HepG2 (cell line): ENCODE data around the gene CARS1. TPM values are rescaled to one million over a fixed set of nuclear protein-coding genes. Genes with fewer than 3 reads are reported as not detected.

Experiments used
- ASH2L ChIP-seq: fragments of 300-600, 200-600 bp; sonication (generic); IDR thresholded peaks from 2 replicates; pipeline ENCODE4 v1.7.0; 2017; ENCODE audit warnings: low read depth, mild to moderate bottlenecking, moderate library complexity, mixed read lengths, low read length; ENCODE audit not compliant: insufficient read length
- ATF7-NPFF ChIP-seq: sonication (generic); formaldehyde crosslinking; IDR thresholded peaks from 2 replicates; pipeline ENCODE4 v1.8.1; 2023; ENCODE audit warnings: mild to moderate bottlenecking, low read depth, missing genetic modification reagents, moderate library complexity
- FOSL2 ChIP-seq: sonication (generic); formaldehyde crosslinking; IDR thresholded peaks from 2 replicates; pipeline ENCODE4 v1.4.0; 2020; ENCODE audit warnings: missing genetic modification reagents
- GABPB1 ChIP-seq: IDR thresholded peaks from 2 replicates; pipeline ENCODE4 v1.6.1; 2016; ENCODE audit warnings: mild to moderate bottlenecking, missing genetic modification reagents, moderate library complexity, missing compliant biosample characterization
- HDAC1 ChIP-seq: sonication (generic); formaldehyde crosslinking; IDR thresholded peaks from 2 replicates; pipeline ENCODE4 v1.5.1; 2020; ENCODE audit warnings: mild to moderate bottlenecking, missing genetic modification reagents
- HIVEP1 ChIP-seq: sonication (generic); formaldehyde crosslinking; IDR thresholded peaks from 2 replicates; pipeline ENCODE4 v1.4.0; 2020; ENCODE audit warnings: mild to moderate bottlenecking, missing genetic modification reagents
- IRX3 ChIP-seq: sonication (generic); formaldehyde crosslinking; IDR thresholded peaks from 2 replicates; pipeline ENCODE4 v1.8.1; 2023; ENCODE audit warnings: mild to moderate bottlenecking, low read depth, missing genetic modification reagents, borderline replicate concordance
- KAT8 ChIP-seq: IDR thresholded peaks from 2 replicates; pipeline ENCODE4 v1.6.1; 2016; ENCODE audit warnings: missing genetic modification reagents, missing compliant biosample characterization
- KDM5A ChIP-seq: fragments of 200-600 bp; sonication (generic); IDR thresholded peaks from 2 replicates; pipeline ENCODE4 v1.7.0; 2018; ENCODE audit warnings: antibody characterized with exemption, mild to moderate bottlenecking, low read length, borderline replicate concordance
- MXD4 ChIP-seq: IDR thresholded peaks from 2 replicates; pipeline ENCODE4 v1.6.1; 2016; ENCODE audit warnings: mild to moderate bottlenecking, missing biosample characterization, missing genetic modification reagents
- NFRKB ChIP-seq: fragments of 450-650 bp; IDR thresholded peaks from 2 replicates; pipeline ENCODE4 v1.6.1; 2017
- NR0B2 ChIP-seq: sonication (generic); formaldehyde crosslinking; IDR thresholded peaks from 2 replicates; pipeline ENCODE4 v1.4.0; 2020; ENCODE audit warnings: mild to moderate bottlenecking, missing genetic modification reagents
- RBFOX2 ChIP-seq: fragments of 200-400 bp; formaldehyde crosslinking; IDR thresholded peaks from 2 replicates; pipeline ENCODE4 v1.6.1; 2017; ENCODE audit warnings: low read depth, mild to moderate bottlenecking, low read length
- SOX6 ChIP-seq, 2 experiments: fragments of 450-650 bp in 1 of 2; sonication (generic) in 1 of 2; formaldehyde crosslinking in 1 of 2; IDR thresholded peaks; 2 replicates each; pipeline versions ENCODE4 v1.4.0 to v1.6.1; 2017 to 2020; ENCODE audit warnings: antibody characterized with exemption in 1 of 2, mild to moderate bottlenecking in 1 of 2, missing genetic modification reagents in 1 of 2
- TOPORS ChIP-seq: sonication (generic); formaldehyde crosslinking; IDR thresholded peaks from 2 replicates; pipeline ENCODE4 v1.8.0; 2023; ENCODE audit warnings: mild to moderate bottlenecking, missing genetic modification reagents
- ZNF124 ChIP-seq: sonication (generic); formaldehyde crosslinking; IDR thresholded peaks from 2 replicates; pipeline ENCODE4 v1.4.0; 2020; ENCODE audit warnings: missing genetic modification reagents
- ZNF33B ChIP-seq: sonication (generic); formaldehyde crosslinking; IDR thresholded peaks from 2 replicates; pipeline ENCODE4 v1.5.1; 2020; ENCODE audit warnings: mild to moderate bottlenecking, missing genetic modification reagents
- ZNF768 ChIP-seq: sonication (generic); formaldehyde crosslinking; IDR thresholded peaks from 2 replicates; pipeline ENCODE4 v1.4.0; 2020; ENCODE audit warnings: missing genetic modification reagents
- ZNF792 ChIP-seq: IDR thresholded peaks from 2 replicates; pipeline ENCODE4 v1.6.1; 2016
- polyA plus RNA-seq, 8 experiments: library from polyadenylated mRNA; depleted of rRNA in 3 of 8; stranded (reverse) in 7 of 8; unstranded in 1 of 8; fragments of >200 nt; fragmentation: Illumina TruSeq in 4 of 8; extraction: Trizol in 4 of 8; gene quantifications; 2 replicates each; pipeline versions ENCODE4 v1.2.1 to v1.2.3, GENCODE V29; 2011 to 2016; ENCODE audit warnings: low read depth in 4 of 8, missing spikeins in 1 of 8, mixed read lengths in 1 of 8; ENCODE audit not compliant: insufficient read depth in 1 of 8
- total RNA-seq, 5 experiments: library from RNA; depleted of rRNA; stranded (reverse); fragments of >200 nt; fragmentation: Illumina TruSeq; extraction: Trizol; gene quantifications; 2 replicates each; pipeline ENCODE4 v1.2.3, GENCODE V29; 2016; ENCODE audit warnings: low read depth in 1 of 5
- TF ChIP-seq, protein P1 (sequence below): sonication (generic); formaldehyde crosslinking; IDR thresholded peaks from 2 replicates; pipeline ENCODE4 v1.5.0; 2020; ENCODE audit warnings: mild to moderate bottlenecking, missing genetic modification reagents, borderline replicate concordance

CARS1 gene
- total and polyA plus RNA-seq, 2 of the 13 experiments (the other 11 are each of a cell fraction or from before 2014, with no cell fraction given): 33.8 to 47.0 TPM

GRCh38 chr11:2990617-2991451 is 66.4 kb downstream of the CARS1 start (continued):
- TF ChIP-seq FOSL2 (CRISPR knock-in tag): peak; percentile 54
- no peak; the same call in 1 of the 2 replicates for TF ChIP-seq GABPB1 (CRISPR knock-in tag)
- TF ChIP-seq HIVEP1 (CRISPR knock-in tag): no peak
- TF ChIP-seq KDM5A: peak; percentile 7; the same call in 1 of the 2 replicates
- TF ChIP-seq RBFOX2: 0 out of 2 replicates have a peak, but pooled peaks have one; percentile 9
- TF ChIP-seq ZNF768 (CRISPR knock-in tag): no peak
- TF ChIP-seq NR0B2 (CRISPR knock-in tag): no peak
- TF ChIP-seq IRX3 (CRISPR knock-in tag): 0 out of 2 replicates have a peak, but pooled peaks have one; percentile 7
- no peak for TF ChIP-seq TOPORS
- no peak for TF ChIP-seq ZNF124 (CRISPR knock-in tag)
- no peak for TF ChIP-seq ASH2L
- TF ChIP-seq KAT8: peak; percentile 49; the same call in 1 of the 2 replicates
- no peak for TF ChIP-seq SOX6 (IDR thresholded peaks at IDR 0.05)
- peak; percentile 26; the same call in 1 of the 2 replicates for TF ChIP-seq SOX6 (CRISPR knock-in tag; IDR thresholded peaks at IDR 0.05)
- no peak for TF ChIP-seq ATF7-NPFF (CRISPR knock-in tag)
- TF ChIP-seq, protein P1, sequence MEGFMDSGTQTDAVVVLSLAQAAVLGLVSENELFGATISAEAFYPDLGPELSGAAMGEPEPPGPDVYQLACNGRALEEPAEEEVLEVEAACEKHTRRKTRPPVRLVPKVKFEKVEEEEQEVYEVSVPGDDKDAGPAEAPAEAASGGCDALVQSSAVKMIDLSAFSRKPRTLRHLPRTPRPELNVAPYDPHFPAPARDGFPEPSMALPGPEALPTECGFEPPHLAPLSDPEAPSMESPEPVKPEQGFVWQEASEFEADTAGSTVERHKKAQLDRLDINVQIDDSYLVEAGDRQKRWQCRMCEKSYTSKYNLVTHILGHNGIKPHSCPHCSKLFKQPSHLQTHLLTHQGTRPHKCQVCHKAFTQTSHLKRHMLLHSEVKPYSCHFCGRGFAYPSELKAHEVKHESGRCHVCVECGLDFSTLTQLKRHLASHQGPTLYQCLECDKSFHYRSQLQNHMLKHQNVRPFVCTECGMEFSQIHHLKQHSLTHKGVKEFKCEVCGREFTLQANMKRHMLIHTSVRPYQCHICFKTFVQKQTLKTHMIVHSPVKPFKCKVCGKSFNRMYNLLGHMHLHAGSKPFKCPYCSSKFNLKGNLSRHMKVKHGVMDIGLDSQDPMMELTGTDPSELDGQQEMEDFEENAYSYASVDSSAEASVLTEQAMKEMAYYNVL (CRISPR knock-in tag): no peak
- 0 out of 2 replicates have a peak, but pooled peaks have one; percentile 50 for TF ChIP-seq NFRKB
- no peak for TF ChIP-seq ZNF792 (CRISPR knock-in tag)
- TF ChIP-seq ZNF33B (CRISPR knock-in tag): no peak
- TF ChIP-seq MXD4 (CRISPR knock-in tag): no peak
- no peak; the same call in 1 of the 2 replicates for TF ChIP-seq HDAC1 (CRISPR knock-in tag)
